ENCODE measurements around the gene BRSK2.

The BRSK2 gene

GRCh38 chr11:1388763-1389102 lies 1.0 kb upstream of the BRSK2 start:
- no peak for TF ChIP-seq CTCF (IDR thresholded peaks at IDR 0.05; ENCODE audit: low read depth, low read length, missing control alignments)
- no peak overlapping the region for H3K4me3 ChIP-seq (ENCODE audit: low read depth, low read length)
- no peak for DNase-seq (ENCODE audit: low read depth)

- peak; percentile 49 for DNase-seq (ENCODE audit: low read depth)
- no peak for TF ChIP-seq CTCF (IDR thresholded peaks at IDR 0.05; ENCODE audit: low read depth, low read length, missing control alignments)
- peak overlapping the region; percentile 33 for H3K4me3 ChIP-seq (ENCODE audit: low read depth, low read length)
These were observed 417 bp upstream of the BRSK2 start for GRCh38 chr11:1389103-1389931.

GRCh38 chr11:1390569-1391164 lies 933 bp downstream of the BRSK2 start:
- no peak for DNase-seq (ENCODE audit: low read depth)
- no peak overlapping the region for H3K4me3 ChIP-seq (ENCODE audit: low read depth, low read length)
- no peak for TF ChIP-seq CTCF (IDR thresholded peaks at IDR 0.05; ENCODE audit: low read depth, low read length, missing control alignments)

GRCh38 chr11:1391165-1392075 lies 1.7 kb downstream of the BRSK2 start:
- no peak overlapping the region for H3K4me3 ChIP-seq (ENCODE audit: low read depth, low read length)
- DNase-seq (ENCODE audit: low read depth): no peak
- no peak for TF ChIP-seq CTCF (IDR thresholded peaks at IDR 0.05; ENCODE audit: low read depth, low read length, missing control alignments)

GRCh38 chr11:1392111-1392510 lies 2.4 kb downstream of the BRSK2 start:
- TF ChIP-seq CTCF (IDR thresholded peaks at IDR 0.05; ENCODE audit: low read depth, low read length, missing control alignments): no peak
- DNase-seq (ENCODE audit: low read depth): no peak
- H3K4me3 ChIP-seq (ENCODE audit: low read depth, low read length): no peak overlapping the region

- no peak overlapping the region for H3K4me3 ChIP-seq (ENCODE audit: low read depth, low read length)
- TF ChIP-seq CTCF (IDR thresholded peaks at IDR 0.05; ENCODE audit: low read depth, low read length, missing control alignments): no peak
- no peak for DNase-seq (ENCODE audit: low read depth)
These were observed 2.8 kb downstream of the BRSK2 start for GRCh38 chr11:1392561-1392960.

Data from GM12864 (cell line).